Activated CD4-positive, alpha-beta T cell treated with anti-CD3 and anti-CD28 coated beads, Interleukin-2, Interleukin-6, amounts not matched to agents 100 ng/mL and 50 ng/mL, durations not matched to agents 16 hours and 8 hours (primary cell): ENCODE measurements around the gene SS18.

Source experiments
- DNase-seq: peaks from one replicate; pipeline ENCODE4 v3.0.0-alpha.2; 2020

Gene SS18

GRCh38 chr18:26071020-26071419 is 19.4 kb downstream of the SS18 start:
- no peak for DNase-seq

GRCh38 chr18:26059357-26059756 is 31.1 kb downstream of the SS18 start:
- no peak for DNase-seq

GRCh38 chr18:26057344-26057773 is 33.1 kb downstream of the SS18 start:
- no peak for DNase-seq

GRCh38 chr18:26056291-26056690 is 34.1 kb downstream of the SS18 start:
- no peak for DNase-seq

GRCh38 chr18:26052505-26052904 is 37.9 kb downstream of the SS18 start:
- no peak for DNase-seq

- DNase-seq: no peak
Measured at GRCh38 chr18:26051843-26052242, 38.6 kb downstream of the SS18 start.

GRCh38 chr18:26046419-26047077 is 43.9 kb downstream of the SS18 start:
- no peak for DNase-seq

GRCh38 chr18:26044807-26045206 is 45.6 kb downstream of the SS18 start:
- DNase-seq: no peak

GRCh38 chr18:26040051-26040656 is 50.3 kb downstream of the SS18 start:
- no peak for DNase-seq

GRCh38 chr18:26039203-26039602 is 51.2 kb downstream of the SS18 start:
- no peak for DNase-seq

GRCh38 chr18:26036635-26037034 is 53.8 kb downstream of the SS18 start:
- DNase-seq: no peak

GRCh38 chr18:26034850-26035497 is 55.4 kb downstream of the SS18 start:
- DNase-seq: no peak

- DNase-seq: no peak
Measured at GRCh38 chr18:26022585-26022984, 67.8 kb downstream of the SS18 start.

- DNase-seq: no peak
Measured at GRCh38 chr18:26021061-26021754, 69.2 kb downstream of the SS18 start.

GRCh38 chr18:26017929-26018328 is 72.5 kb downstream of the SS18 start:
- DNase-seq: no peak

GRCh38 chr18:26014462-26014861 is 76.0 kb downstream of the SS18 start:
- DNase-seq: no peak

GRCh38 chr18:26008619-26009018 is 81.8 kb downstream of the SS18 start:
- no peak for DNase-seq

- DNase-seq: no peak
Measured at GRCh38 chr18:26008096-26008495, 82.3 kb downstream of the SS18 start.

- no peak for DNase-seq
Measured at GRCh38 chr18:26005950-26006349, 84.5 kb downstream of the SS18 start.

- no peak for DNase-seq
Measured at GRCh38 chr18:26004832-26005231, 85.6 kb downstream of the SS18 start.

GRCh38 chr18:26003817-26004216 is 86.6 kb downstream of the SS18 start:
- DNase-seq: no peak

- no peak for DNase-seq
Measured at GRCh38 chr18:26003356-26003755, 87.1 kb downstream of the SS18 start.

- DNase-seq: no peak
Measured at GRCh38 chr18:26002375-26002910, 88.0 kb downstream of the SS18 start.

- no peak for DNase-seq
Measured at GRCh38 chr18:25998461-25998860, 92.0 kb downstream of the SS18 start.
